Astrocyte (in vitro differentiated cells and primary cell): ENCODE results near the gene PGPEP1. TPM values are rescaled to one million over a fixed set of nuclear protein-coding genes. Genes with fewer than 3 reads are reported as not detected.

Experiments
- DNase-seq: peaks from one replicate; pipeline ENCODE4 v3.0.0-alpha.2; 2010; ENCODE audit warnings: low read depth
- FAIRE-seq: peaks from 2 replicates; lab custom pipeline; 2011; peaks lifted over from hg19 to GRCh38; lab: Jason Lieb, UNC
- H2AFZ ChIP-seq: 2 replicates; pipeline ENCODE4 v1.6.0; 2012; ENCODE audit warnings: low read depth, low read length, inconsistent platforms
- H3K27ac ChIP-seq: 2 replicates; pipeline ENCODE4 v1.5.1; 2011; ENCODE audit warnings: low read depth, low read length, inconsistent platforms
- H3K27me3 ChIP-seq: 2 replicates; pipeline ENCODE4 v1.6.0; 2011; ENCODE audit warnings: low read length, inconsistent platforms; ENCODE audit not compliant: insufficient read depth
- H3K36me3 ChIP-seq: 2 replicates; pipeline ENCODE4 v1.5.1; 2011; ENCODE audit warnings: low read length, inconsistent platforms; ENCODE audit not compliant: insufficient read depth
- H3K4me1 ChIP-seq: 2 replicates; pipeline ENCODE4 v1.5.1; 2011; ENCODE audit warnings: low read length, inconsistent platforms; ENCODE audit not compliant: insufficient read depth
- H3K4me2 ChIP-seq: 2 replicates; pipeline ENCODE4 v1.6.0; 2012; ENCODE audit warnings: low read length, inconsistent platforms
- H3K4me3 ChIP-seq: 2 replicates; pipeline ENCODE4 v1.5.1; 2011; ENCODE audit warnings: low read depth, mild to moderate bottlenecking, low read length, inconsistent platforms; ENCODE audit not compliant: insufficient read depth
- H3K79me2 ChIP-seq: 2 replicates; pipeline ENCODE4 v1.6.0; 2012; ENCODE audit warnings: mild to moderate bottlenecking, low read length, inconsistent platforms; ENCODE audit not compliant: insufficient read depth
- H3K9ac ChIP-seq: 2 replicates; pipeline ENCODE4 v1.6.0; 2012; ENCODE audit warnings: mild to moderate bottlenecking, low read length, inconsistent platforms
- H3K9me3 ChIP-seq: 2 replicates; pipeline ENCODE4 v1.5.1; 2012; ENCODE audit warnings: low read depth, mild to moderate bottlenecking, low read length, inconsistent platforms; ENCODE audit not compliant: insufficient read depth
- H4K20me1 ChIP-seq: 2 replicates; pipeline ENCODE4 v1.6.0; 2012; ENCODE audit warnings: low read length, inconsistent platforms; ENCODE audit not compliant: insufficient read depth
- H3K27ac Mint-ChIP-seq: one replicate; pipeline ENCODE4 v1.8.0; 2021; ENCODE audit warnings: mild to moderate bottlenecking, mixed read lengths; ENCODE audit not compliant: unreplicated experiment
- H3K27me3 Mint-ChIP-seq: one replicate; pipeline ENCODE4 v1.8.0; 2021; ENCODE audit warnings: low read depth, mixed read lengths; ENCODE audit not compliant: unreplicated experiment
- H3K36me3 Mint-ChIP-seq: one replicate; pipeline ENCODE4 v1.8.0; 2021; ENCODE audit warnings: low read depth, mixed read lengths; ENCODE audit not compliant: unreplicated experiment
- H3K4me1 Mint-ChIP-seq: one replicate; pipeline ENCODE4 v1.8.0; 2021; ENCODE audit warnings: low read depth, mixed read lengths; ENCODE audit not compliant: unreplicated experiment
- H3K4me3 Mint-ChIP-seq: one replicate; pipeline ENCODE4 v1.8.0; 2021; ENCODE audit warnings: mild to moderate bottlenecking, moderate library complexity, mixed read lengths; ENCODE audit not compliant: unreplicated experiment
- H3K9me3 Mint-ChIP-seq: one replicate; pipeline ENCODE4 v1.8.0; 2021; ENCODE audit warnings: mild to moderate bottlenecking, mixed read lengths; ENCODE audit not compliant: unreplicated experiment
- EZH2 ChIP-seq: IDR thresholded peaks from 2 replicates; pipeline ENCODE4 v1.6.1; 2012; ENCODE audit warnings: mild to moderate bottlenecking, low read length, inconsistent platforms; ENCODE audit not compliant: insufficient read depth
- total RNA-seq: library from RNA; stranded (reverse); gene quantifications from 2 replicates; pipeline ENCODE4 v1.2.1, GENCODE V29; 2021
- TF ChIP-seq, protein P1 (sequence below): IDR thresholded peaks from 2 replicates; pipeline ENCODE4 v1.5.1; 2011; ENCODE audit warnings: low read depth, mild to moderate bottlenecking, inconsistent platforms, low read length, moderate library complexity; ENCODE audit not compliant: insufficient read depth

Gene PGPEP1
- total RNA-seq, 1 donor from 2014 or later: 28.4 TPM

DNA sequence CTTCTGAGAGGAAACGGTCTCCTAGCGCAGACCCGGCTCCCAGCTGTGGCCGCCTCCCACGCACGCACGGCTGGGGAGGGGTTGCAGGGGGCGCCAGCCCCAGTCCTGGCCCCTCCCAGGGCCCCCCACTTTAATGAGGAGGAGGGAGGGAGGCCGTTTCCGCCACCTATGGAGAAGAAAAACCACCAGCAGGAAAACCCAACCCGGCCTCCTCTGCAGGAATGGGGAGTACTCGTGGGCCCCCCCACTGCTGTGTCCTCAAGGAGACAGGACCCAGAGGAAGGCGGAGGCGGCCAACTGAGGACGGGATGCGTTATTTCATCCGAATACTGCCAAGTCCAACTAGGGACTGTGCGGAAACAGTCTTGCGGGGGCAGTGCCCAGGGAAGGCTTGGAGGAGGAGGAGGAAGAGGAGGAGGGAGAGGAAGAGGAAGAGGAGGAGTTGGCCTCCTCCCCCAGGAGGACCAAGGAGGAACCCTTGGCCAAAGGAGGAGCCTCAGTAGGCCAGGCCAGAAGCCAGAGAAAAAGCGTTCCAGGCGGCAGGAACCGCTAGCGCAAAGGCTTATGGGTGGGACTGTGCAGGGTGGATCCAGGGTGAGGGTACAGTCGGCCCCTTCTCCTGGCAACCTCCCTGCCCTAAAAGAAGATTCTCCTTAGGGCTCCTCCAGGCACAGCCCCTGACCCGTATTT lies 74.9 kb downstream of the PGPEP1 start:
- DNase-seq (peak; percentile 25), FAIRE-seq (no peak)
- Mint-ChIP-seq H3K4me1 (peaks cover 10% of the 10 kb centered on the region), H3K27me3 (peaks cover 15% of the 10 kb centered on the region), H3K36me3 (no peaks in the 10 kb centered on the region), H3K4me3 (no peak overlapping the region), H3K9me3 (no peaks in the 10 kb centered on the region), H3K27ac (no peak overlapping the region)
- Histone ChIP-seq H3K4me2 (peak overlapping the region; percentile 72), H3K9ac (peak overlapping the region; percentile 31), H3K79me2 (peaks cover 10% of the 10 kb centered on the region), H4K20me1 (peaks cover 5% of the 10 kb centered on the region), H3K4me1 (peaks cover 50% of the 10 kb centered on the region), H3K36me3 (no peaks in the 10 kb centered on the region), H3K27ac (peak overlapping the region; percentile 86), H3K27me3 (no peaks in the 10 kb centered on the region), H2AFZ (peak overlapping the region; percentile 60), H3K9me3 (no peaks in the 10 kb centered on the region), H3K4me3 (peak overlapping the region; percentile 14)
- TF ChIP-seq, protein P1, sequence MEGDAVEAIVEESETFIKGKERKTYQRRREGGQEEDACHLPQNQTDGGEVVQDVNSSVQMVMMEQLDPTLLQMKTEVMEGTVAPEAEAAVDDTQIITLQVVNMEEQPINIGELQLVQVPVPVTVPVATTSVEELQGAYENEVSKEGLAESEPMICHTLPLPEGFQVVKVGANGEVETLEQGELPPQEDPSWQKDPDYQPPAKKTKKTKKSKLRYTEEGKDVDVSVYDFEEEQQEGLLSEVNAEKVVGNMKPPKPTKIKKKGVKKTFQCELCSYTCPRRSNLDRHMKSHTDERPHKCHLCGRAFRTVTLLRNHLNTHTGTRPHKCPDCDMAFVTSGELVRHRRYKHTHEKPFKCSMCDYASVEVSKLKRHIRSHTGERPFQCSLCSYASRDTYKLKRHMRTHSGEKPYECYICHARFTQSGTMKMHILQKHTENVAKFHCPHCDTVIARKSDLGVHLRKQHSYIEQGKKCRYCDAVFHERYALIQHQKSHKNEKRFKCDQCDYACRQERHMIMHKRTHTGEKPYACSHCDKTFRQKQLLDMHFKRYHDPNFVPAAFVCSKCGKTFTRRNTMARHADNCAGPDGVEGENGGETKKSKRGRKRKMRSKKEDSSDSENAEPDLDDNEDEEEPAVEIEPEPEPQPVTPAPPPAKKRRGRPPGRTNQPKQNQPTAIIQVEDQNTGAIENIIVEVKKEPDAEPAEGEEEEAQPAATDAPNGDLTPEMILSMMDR: no peak
- no peak for TF ChIP-seq EZH2

DNA sequence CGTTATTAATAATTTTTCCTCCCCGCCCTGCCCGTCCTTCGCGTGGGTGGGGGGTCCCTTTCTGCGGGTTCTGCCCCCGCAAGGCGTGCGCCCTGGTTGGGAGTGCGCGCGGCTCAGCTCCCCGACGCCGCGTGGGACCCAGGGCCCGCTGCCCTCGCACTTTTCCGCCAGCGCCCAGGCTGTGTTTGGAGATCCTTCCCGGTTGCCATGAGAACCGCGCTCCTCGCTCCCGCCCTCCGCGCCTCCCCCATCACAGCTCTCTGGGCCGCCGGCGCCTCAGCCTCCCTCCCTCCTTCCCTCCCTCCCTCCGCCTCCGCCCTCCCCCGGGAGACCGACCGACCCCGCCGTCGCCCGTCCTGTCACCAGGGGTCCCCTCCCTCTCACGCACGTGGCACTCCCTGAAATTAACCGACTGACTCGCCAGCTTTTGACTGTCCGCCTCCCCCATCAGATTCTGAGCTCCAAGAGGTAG lies 76.4 kb downstream of the PGPEP1 start:
- TF ChIP-seq EZH2: no peak
- TF ChIP-seq, protein P1: no peak
- Histone ChIP-seq H3K4me2 (peak overlapping the region; percentile 95), H3K27me3 (no peaks in the 10 kb centered on the region), H2AFZ (peak overlapping the region; percentile 64), H3K4me1 (peaks cover 54% of the 10 kb centered on the region), H3K27ac (peak overlapping the region; percentile 86), H4K20me1 (peaks cover 20% of the 10 kb centered on the region), H3K9me3 (no peaks in the 10 kb centered on the region), H3K9ac (peak overlapping the region; percentile 79), H3K79me2 (peaks cover 24% of the 10 kb centered on the region), H3K4me3 (peak overlapping the region; percentile 43), H3K36me3 (no peaks in the 10 kb centered on the region)
- peak overlapping the region; percentile 95 for H3K27ac Mint-ChIP-seq
- peaks cover 10% of the 10 kb centered on the region for H3K4me1 Mint-ChIP-seq
- peak overlapping the region; percentile 78 for H3K4me3 Mint-ChIP-seq
- H3K27me3 Mint-ChIP-seq: peaks cover 7% of the 10 kb centered on the region
- no peak for FAIRE-seq
- no peaks in the 10 kb centered on the region for H3K9me3 Mint-ChIP-seq
- no peaks in the 10 kb centered on the region for H3K36me3 Mint-ChIP-seq
- peak; percentile 70 for DNase-seq
